HG03097 (cell line): ENCODE results near the gene C10orf62.
"Not testable (repeated sequence)": the region's sequence is repeated elsewhere in the genome, so short reads cannot be mapped to it uniquely, and the experiment has no call there.

Source experiments
- ATAC-seq: cut with Tn5 transposase; IDR thresholded peaks from one replicate; pipeline ENCODE4 v1.9.1; 2021; ENCODE audit not compliant: unreplicated experiment, low FRiP score

The C10orf62 gene, protein sequence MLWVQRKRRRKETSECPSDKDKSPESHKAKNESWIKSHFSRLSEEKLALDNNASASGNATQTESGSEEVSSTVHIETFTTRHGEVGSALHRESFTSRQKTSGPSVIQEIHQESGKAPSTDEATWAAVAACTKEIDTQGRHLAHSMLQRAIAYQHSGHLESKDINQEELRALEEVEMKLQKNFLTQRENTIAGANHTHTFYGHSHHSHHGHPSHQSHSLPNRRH

GRCh38 chr10:97589479-97589878, at the start of gene C10orf62:
Gene C10orf62, plus strand, starts transcription at chr10:97589721. Its CDS starts 177 bp downstream, at chr10:97589898.
- ATAC-seq, result no peak

DNA sequence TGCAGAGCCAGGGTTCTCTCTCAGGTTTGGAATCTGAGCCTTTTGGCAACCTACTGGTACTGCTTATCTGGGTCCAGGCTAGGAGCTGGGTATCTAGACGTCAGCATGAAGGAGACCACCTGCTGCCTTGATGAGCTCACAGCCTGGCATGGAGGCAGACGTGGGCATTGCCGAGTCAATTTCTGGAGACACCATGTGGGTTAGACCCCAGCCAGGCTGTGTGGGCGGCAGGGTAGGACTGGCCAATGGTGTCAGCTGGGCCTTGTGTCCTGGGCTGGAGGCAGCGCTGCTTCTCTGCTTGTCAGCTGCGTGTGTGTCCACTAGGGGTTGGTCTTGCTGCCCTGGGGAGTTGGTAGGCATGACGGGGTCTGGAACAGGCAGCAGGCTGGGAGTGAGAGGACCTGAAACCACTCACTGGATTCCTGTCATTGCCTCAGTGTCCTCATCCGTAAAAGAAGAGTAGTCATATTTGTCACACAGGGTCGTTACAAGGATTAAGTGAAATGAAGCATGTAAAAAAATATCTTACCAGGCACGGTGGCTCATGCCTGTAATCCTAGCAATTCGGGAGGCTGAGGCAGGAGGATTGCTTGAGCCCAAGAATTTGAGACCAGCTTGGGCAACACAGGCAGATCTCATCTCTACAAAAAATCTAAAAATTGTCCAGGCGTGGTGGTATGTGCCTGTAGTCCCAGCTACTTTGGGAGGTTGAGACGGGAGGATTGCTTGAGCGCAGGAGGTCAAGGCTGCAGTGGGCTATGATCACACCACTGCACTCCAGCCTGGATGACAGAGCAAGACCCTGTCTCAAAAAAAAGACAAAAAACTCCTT, 48.6 kb upstream of the C10orf62 start:
- ATAC-seq, result no peak

DNA sequence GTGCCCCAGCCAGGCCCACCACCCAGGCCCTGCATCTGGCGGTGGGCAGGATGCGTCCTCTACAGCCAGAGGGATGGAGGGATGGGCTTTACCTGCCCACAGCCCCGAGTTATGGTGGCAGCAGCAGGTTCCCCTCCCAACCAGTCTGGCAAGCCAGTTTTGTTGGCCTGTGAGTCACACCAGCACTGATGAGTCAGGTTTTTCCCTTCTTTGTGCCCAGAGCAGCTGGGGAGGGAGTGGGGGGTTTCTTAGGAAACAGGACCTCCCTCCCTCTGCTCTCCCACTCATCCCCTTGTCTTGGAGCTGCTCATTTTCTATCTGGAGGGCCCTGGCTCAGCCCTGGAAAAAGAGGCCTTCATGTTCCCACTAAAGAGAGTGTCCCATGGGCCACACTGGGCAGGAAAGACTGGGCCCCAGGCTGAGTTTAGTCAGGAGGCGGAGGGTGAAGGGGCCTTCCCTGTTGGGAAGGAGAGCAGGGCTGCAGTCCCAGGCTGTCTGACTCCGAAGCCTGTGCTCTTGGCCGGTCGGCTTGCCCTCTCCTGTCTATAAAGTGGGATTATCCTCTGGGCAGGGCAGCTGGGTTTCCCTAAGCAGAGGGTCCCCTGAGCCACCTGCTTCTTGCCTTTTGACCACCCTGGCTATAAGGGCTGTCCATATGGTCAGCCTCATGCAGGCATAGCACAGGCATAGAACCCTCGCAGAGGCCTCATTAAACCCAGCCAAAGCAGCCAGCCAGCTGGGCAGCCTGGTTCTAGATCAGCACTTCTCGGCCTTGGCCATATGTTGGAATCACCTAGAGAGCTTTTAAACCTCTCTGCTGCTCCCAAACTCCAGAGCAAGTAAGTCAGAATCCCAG, 47.1 kb upstream of the C10orf62 start:
- no peak for ATAC-seq

- no peak for ATAC-seq
Measured at GRCh38 chr10:97543025-97543546, 46.4 kb upstream of the C10orf62 start.

- no peak for ATAC-seq
Measured at GRCh38 chr10:97546456-97547270, 42.9 kb upstream of the C10orf62 start.

DNA sequence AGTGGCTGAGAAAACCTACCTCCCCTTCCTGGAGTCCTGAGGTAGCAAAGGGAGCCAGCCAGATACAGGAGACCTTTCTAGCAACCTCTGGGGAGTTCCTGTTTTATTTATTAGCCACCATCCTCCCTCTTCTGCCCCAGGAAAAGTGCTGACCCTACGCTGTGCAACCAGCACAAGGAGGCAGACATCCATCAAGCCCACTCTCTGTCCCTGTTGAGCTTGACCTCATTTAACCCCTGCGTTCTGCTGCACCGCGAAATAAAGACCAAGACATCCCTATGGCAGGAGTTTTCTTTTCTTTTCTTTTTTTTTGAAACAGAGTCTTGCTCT, 42.3 kb upstream of the C10orf62 start:
- ATAC-seq, result no peak

DNA sequence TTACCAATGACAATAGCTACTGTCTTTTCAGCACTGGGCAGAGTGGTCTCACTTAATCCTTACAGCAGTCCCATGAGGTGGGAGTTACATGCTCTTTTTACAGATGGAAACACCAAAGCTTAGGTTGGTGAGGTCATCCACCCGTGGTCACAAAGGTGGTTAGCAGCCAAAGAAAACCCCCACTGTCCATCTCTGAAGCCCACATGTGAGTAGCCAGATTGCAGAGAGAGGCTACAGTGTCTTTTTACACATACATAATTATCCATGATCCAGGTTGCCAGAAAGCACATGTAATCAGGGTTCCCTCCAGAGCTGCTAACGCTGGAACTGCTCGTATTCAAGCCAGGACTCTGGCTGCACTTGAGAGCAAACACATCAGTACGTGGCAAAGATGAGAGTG, 41.6 kb upstream of the C10orf62 start:
- no peak for ATAC-seq

DNA sequence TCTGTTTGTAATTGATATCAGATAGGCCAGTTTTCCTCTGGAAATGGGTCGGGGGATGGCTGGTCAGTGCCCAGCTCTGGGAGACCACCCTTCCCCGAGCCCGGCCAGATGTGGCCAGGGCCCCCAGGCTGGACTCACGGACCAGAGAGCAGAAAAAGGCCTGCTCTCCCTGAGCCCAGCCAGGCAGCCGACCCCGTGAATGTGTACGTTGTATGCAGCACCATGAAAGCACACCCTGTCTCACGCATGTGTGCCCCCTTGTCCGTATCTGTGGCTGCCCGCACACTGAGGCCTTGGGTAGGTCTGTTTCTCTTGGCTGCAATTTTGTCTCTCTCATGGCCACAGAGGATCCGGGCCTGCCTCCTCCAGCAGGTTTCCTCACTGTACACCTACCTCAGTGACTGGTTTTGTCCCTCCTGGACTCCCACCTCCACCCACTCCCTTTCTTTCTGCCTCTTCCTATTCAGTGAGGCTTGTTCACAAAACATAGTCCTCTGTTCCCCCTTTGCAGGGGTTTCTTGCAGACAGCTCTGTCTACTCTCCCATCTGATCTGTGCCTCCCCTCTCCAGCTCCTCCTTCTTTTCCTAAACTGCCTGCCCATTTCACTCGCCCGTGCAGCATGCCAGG, 40.6 kb upstream of the C10orf62 start:
- ATAC-seq, result no peak

GRCh38 chr10:97549587-97550322, 39.8 kb upstream of the C10orf62 start:
- no peak for ATAC-seq

DNA sequence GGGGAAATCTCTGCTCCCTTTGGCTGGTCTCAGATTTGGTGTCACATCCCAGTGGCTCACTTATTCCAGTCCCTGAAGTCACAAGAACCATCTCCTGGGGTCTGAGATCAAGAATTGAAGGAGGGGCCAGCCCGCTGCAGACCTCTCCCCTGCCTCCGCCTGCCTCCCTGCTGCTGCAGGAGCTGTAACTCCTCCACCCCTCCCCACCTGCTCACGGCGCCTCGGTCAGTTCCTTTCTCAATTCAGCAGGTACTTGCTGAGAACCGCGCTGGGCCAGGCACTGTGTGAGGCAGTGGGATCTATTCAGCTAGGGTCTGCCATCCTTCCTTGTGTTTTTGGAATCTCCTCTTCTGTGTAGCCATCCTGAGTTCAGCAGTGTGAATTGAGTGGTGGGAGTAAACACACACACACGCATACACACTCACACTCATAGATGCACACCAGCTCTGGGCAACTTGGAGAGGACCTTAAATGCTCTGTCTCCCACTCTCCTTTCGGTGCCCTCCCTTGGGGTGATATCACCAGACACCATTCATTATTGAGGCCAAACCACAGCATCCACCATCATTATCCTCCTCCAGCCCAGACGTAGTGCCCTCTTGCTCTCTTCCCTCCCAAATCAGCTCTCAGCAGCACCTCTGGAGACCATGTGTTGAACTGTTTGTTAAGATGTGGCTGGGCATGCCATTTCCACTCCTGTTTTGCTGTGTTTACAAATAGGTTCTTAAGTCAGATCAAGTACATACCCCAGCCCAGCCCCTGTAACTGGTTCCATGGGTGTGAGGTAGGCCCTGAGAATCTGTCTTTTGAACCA, 39.0 kb upstream of the C10orf62 start:
- no peak for ATAC-seq

DNA sequence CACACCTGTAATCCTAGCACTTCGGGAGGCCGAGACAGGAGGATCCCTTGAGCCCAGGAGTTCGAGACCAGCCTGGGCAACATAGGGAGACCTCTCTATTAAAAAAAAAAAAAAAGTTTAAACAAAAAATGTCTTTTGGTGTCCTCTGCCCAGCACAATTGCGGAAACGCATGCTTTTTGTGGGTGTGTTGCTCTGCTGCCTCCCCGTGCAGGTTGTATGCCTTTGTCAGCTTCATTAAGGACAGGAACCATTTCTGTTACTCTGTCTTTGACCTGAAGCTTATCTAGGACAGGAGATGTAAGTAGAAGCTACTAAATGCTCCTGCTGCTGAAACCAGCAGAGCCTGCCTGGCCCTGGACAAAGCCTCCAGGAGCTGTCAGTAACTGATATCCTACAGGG, 38.2 kb upstream of the C10orf62 start:
- no peak for ATAC-seq

- no peak for ATAC-seq
Measured at GRCh38 chr10:97553575-97554031, 35.9 kb upstream of the C10orf62 start.

- ATAC-seq, result not testable (repeated sequence)
Measured at GRCh38 chr10:97554336-97554735, 35.2 kb upstream of the C10orf62 start.

DNA sequence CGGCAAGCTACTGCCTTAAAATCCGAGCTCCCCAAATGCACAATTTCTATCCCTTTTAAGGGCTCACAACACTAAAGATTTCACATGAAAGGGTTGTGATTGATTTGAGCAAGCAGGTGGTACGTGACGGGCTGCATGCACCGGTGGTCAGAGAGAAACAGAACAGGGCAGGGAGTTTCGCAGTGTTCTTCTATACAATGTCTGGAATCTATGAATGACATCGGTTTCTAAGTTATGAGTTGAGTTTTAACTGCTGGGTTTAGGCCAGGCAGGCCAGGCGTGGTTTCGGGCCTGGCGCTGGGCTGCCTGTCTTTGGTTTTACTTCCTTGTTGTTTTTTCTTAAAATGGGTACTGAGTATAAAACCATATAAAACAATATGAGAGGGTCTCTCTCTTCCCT, 34.0 kb upstream of the C10orf62 start:
- not testable (repeated sequence) for ATAC-seq

- ATAC-seq, result not testable (repeated sequence)
Measured at GRCh38 chr10:97560731-97561381, 28.7 kb upstream of the C10orf62 start.

- ATAC-seq, result not testable (repeated sequence)
Measured at GRCh38 chr10:97561386-97562077, 28.0 kb upstream of the C10orf62 start.

GRCh38 chr10:97562329-97562728, 27.2 kb upstream of the C10orf62 start:
- not testable (repeated sequence) for ATAC-seq
